ENCODE data around the gene ING5. TPM values are rescaled to one million over a fixed set of nuclear protein-coding genes. Genes with fewer than 3 reads are reported as not detected.
A peak's percentile ranks its signal among the peaks of the same experiment; 100 is the strongest.

The ING5 gene
- total and polyA plus RNA-seq, 10 donors: 18.2 to 51.1 (median 35.5) TPM

- DNase-seq: no peak
- Histone ChIP-seq H3K4me3 (no peak overlapping the region), H3K36me3 (peaks cover 0 to 91% (median 56%) of the 10 kb centered on the region in 6 donors), H3K4me1 (peaks cover 4 to 12% (median 10%) of the 10 kb centered on the region in 6 donors), H3K27ac (no peak overlapping the region), H3K9me3 (no peaks in the 10 kb centered on the region), H3K27me3 (replicated peaks in 1 of 7) (no peaks in the 10 kb centered on the region)
- TF ChIP-seq CTCF (IDR thresholded peaks at IDR 0.05 in 8 of 11, conservative IDR thresholded peaks at IDR 0.05 in 3 of 11) (no peak), POLR2A (IDR thresholded peaks at IDR 0.05) (no peak), POLR2AphosphoS5 (IDR thresholded peaks at IDR 0.05) (no peak)
- WGBS, 5 donors: 88 to 95% (median 92%) methylated on average over 14 of the region's 14 CpGs
- intact Hi-C loops (cut with DNase I; ENCODE audit: low total_unique reads): no loop called here
Measured at GRCh38 chr2:241680827-241681599, 20.8 kb upstream of the ING5 start.

GRCh38 chr2:241686324-241686649, 15.6 kb upstream of the ING5 start:
- 0 to 1% (median 1%) methylated on average over 28 to 37 of the region's 37 CpGs for WGBS, 5 donors
- DNase-seq: no peak
- Histone ChIP-seq H3K27me3 (replicated peaks in 1 of 7) (no peaks in the 10 kb centered on the region), H3K36me3 (peaks cover 0 to 59% (median 31%) of the 10 kb centered on the region in 6 donors), H3K27ac (peak overlapping the region; percentile 92 to 96 (median 94)), H3K9me3 (no peaks in the 10 kb centered on the region), H3K4me3 (peak overlapping the region; percentile 81 to 100 (median 96)), H3K4me1 (peaks cover 11 to 56% (median 35%) of the 10 kb centered on the region in 6 donors)
- intact Hi-C loops (cut with DNase I; ENCODE audit: low total_unique reads): no loop called here
- TF ChIP-seq CTCF (IDR thresholded peaks at IDR 0.05 in 8 of 11, conservative IDR thresholded peaks at IDR 0.05 in 3 of 11) (no peak), POLR2A (IDR thresholded peaks at IDR 0.05) (no peak), POLR2AphosphoS5 (IDR thresholded peaks at IDR 0.05) (no peak)

- Histone ChIP-seq H3K27me3 (replicated peaks in 1 of 7) (no peaks in the 10 kb centered on the region), H3K27ac (peak within 1 kb of the TSS; percentile 92 to 96 (median 94)), H3K4me1 (peaks cover 11 to 59% (median 35%) of the 10 kb centered on the region in 6 donors), H3K36me3 (peaks cover 0 to 59% (median 31%) of the 10 kb centered on the region in 6 donors), H3K4me3 (peak within 1 kb of the TSS; percentile 81 to 100 (median 96)), H3K9me3 (no peaks in the 10 kb centered on the region)
- peak; percentile 96 to 98 (median 96) for TF ChIP-seq POLR2AphosphoS5 (IDR thresholded peaks at IDR 0.05)
- TF ChIP-seq CTCF (IDR thresholded peaks at IDR 0.05 in 8 of 11, conservative IDR thresholded peaks at IDR 0.05 in 3 of 11): peak in 2 of 11 experiments; percentile 13 to 32
- TF ChIP-seq POLR2A (IDR thresholded peaks at IDR 0.05): peak; percentile 24 to 57 (median 38)
- 0 to 1% (median 0%) methylated on average over 37 to 102 of the region's 102 CpGs for WGBS, 5 donors
- DNase-seq: peak; percentile 99
- intact Hi-C loops (cut with DNase I; ENCODE audit: low total_unique reads): no loop called here
Measured at GRCh38 chr2:241686650-241687425, 15.0 kb upstream of the ING5 start, which contains the start of gene DTYMK. TSS of gene DTYMK (minus strand) at chr2:241686815. CDS start at chr2:241686783, 32 bp downstream.

- Histone ChIP-seq H3K9me3 (no peaks in the 10 kb centered on the region), H3K27ac (no peak overlapping the region), H3K27me3 (replicated peaks in 1 of 7) (no peaks in the 10 kb centered on the region), H3K4me1 (peaks cover 11 to 59% (median 35%) of the 10 kb centered on the region in 6 donors), H3K4me3 (no peak overlapping the region), H3K36me3 (peaks cover 0 to 62% (median 33%) of the 10 kb centered on the region in 6 donors)
- 79 to 94% (median 87%) methylated on average over 10 of the region's 10 CpGs for WGBS, 5 donors
- no peak for TF ChIP-seq CTCF (IDR thresholded peaks at IDR 0.05 in 8 of 11, conservative IDR thresholded peaks at IDR 0.05 in 3 of 11)
- intact Hi-C loops (cut with DNase I; ENCODE audit: low total_unique reads): no loop called here
- no peak for DNase-seq
Measured at GRCh38 chr2:241689306-241689705, 12.5 kb upstream of the ING5 start.

All from spleen (tissue), 11 donors.